Cardiac fibroblast (primary cell): ENCODE data around the gene CRAMP1.
A peak's percentile ranks its signal among the peaks of the same experiment; 100 is the strongest.

Experiments used
- DNase-seq, 2 donors: peaks; one replicate each; pipeline versions ENCODE4 v3.0.0 to v3.0.0-alpha.2; 2010; ENCODE audit warnings: low read depth in 2 of 2
- H3K4me3 ChIP-seq, 2 donors: replicated peaks in 1 of 2; 1 replicate in 1 of 2; 2 replicates in 1 of 2; pipeline ENCODE4 v1.5.1; 2011; ENCODE audit warnings: low read depth in 2 of 2, low read length in 2 of 2, mild to moderate bottlenecking in 2 of 2, moderate library complexity in 1 of 2
- CTCF ChIP-seq: IDR thresholded peaks from one replicate; pipeline ENCODE4 v1.5.1; 2011; ENCODE audit warnings: low read depth, mild to moderate bottlenecking, low read length, inconsistent platforms

Gene CRAMP1

GRCh38 chr16:1696863-1697262 lies 84.7 kb downstream of the CRAMP1 start:
- peak in 1 of 2 donors; percentile 32 for DNase-seq
- no peak overlapping the region for H3K4me3 ChIP-seq
- no peak for TF ChIP-seq CTCF

GRCh38 chr16:1698680-1699079 lies 86.5 kb downstream of the CRAMP1 start:
- no peak overlapping the region for H3K4me3 ChIP-seq
- no peak for DNase-seq
- no peak for TF ChIP-seq CTCF

- TF ChIP-seq CTCF = no peak
- no peak for DNase-seq
- no peak overlapping the region for H3K4me3 ChIP-seq
These were observed 88.1 kb downstream of the CRAMP1 start for GRCh38 chr16:1700246-1700645.

GRCh38 chr16:1701216-1701878 lies 89.2 kb downstream of the CRAMP1 start:
- no peak overlapping the region for H3K4me3 ChIP-seq
- TF ChIP-seq CTCF = no peak
- no peak for DNase-seq

- H3K4me3 ChIP-seq = peak overlapping the region; percentile 79 to 85
- DNase-seq = peak; percentile 35 to 55
These were observed 93.1 kb downstream of the CRAMP1 start for GRCh38 chr16:1705324-1705687.

GRCh38 chr16:1705688-1706385 lies 93.7 kb downstream of the CRAMP1 start, which contains the start of gene MAPK8IP3:
Gene MAPK8IP3, plus strand, starts transcription at chr16:1706195. Its CDS starts 145 bp downstream, at chr16:1706340.
- peak; percentile 35 for TF ChIP-seq CTCF
- peak; percentile 87 to 93 for DNase-seq
- H3K4me3 ChIP-seq = peak within 1 kb of the TSS; percentile 89 to 99

GRCh38 chr16:1706386-1707192 lies 94.4 kb downstream of the CRAMP1 start:
- peak overlapping the region; percentile 89 to 99 for H3K4me3 ChIP-seq
- peak; percentile 33 to 34 for DNase-seq
- no peak for TF ChIP-seq CTCF
